ENCODE measurements around the gene SARM1.

Gene SARM1

GRCh38 chr17:28341516-28341915, 30.0 kb upstream of the SARM1 start:
- Histone ChIP-seq H3K36me3 (ENCODE audit: control insufficient read depth in 2 of 2, insufficient read depth in 2 of 2, low read length in 2 of 2) (peaks cover 54 to 65% of the 10 kb centered on the region in 2 donors), H3K9me3 (ENCODE audit: control insufficient read depth in 2 of 2, low read length in 2 of 2) (no peaks in the 10 kb centered on the region), H3K9ac (ENCODE audit: low read depth in 1 of 2, low read length in 2 of 2) (no peak overlapping the region), H3K4me3 (ENCODE audit: low read length in 2 of 2) (no peak overlapping the region), H3K27ac (ENCODE audit: low read depth in 2 of 2, low read length in 2 of 2) (no peak overlapping the region), H3K27me3 (ENCODE audit: control insufficient read depth in 2 of 2, insufficient read depth in 2 of 2, low read length in 2 of 2) (no peaks in the 10 kb centered on the region), H3K4me1 (ENCODE audit: control insufficient read depth in 2 of 2, insufficient read depth in 2 of 2, low read length in 2 of 2) (peaks cover 5 to 7% of the 10 kb centered on the region in 2 donors)

DNA sequence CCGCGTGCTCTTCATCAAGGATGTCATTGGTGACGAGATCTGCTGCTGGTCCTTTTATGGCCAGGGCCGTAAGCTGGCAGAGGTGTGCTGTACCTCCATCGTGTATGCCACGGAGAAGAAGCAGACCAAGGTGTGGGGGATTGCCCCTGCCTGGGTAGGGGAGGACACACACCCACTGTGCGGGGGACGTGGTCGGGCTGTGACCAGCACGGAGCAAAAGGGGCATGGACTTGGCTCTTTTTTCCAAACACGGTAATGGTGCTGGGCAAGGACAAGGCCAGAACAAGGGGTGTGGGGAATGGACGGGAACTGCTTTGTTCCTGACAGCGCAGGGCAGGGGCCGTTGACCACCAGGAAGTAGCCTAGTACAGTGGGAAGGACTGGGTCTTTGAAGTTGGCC, 29.2 kb upstream of the SARM1 start:
- Histone ChIP-seq H3K9ac (ENCODE audit: low read depth in 1 of 2, low read length in 2 of 2) (no peak overlapping the region), H3K27me3 (ENCODE audit: control insufficient read depth in 2 of 2, insufficient read depth in 2 of 2, low read length in 2 of 2) (no peaks in the 10 kb centered on the region), H3K27ac (ENCODE audit: low read depth in 2 of 2, low read length in 2 of 2) (no peak overlapping the region), H3K9me3 (ENCODE audit: control insufficient read depth in 2 of 2, low read length in 2 of 2) (no peaks in the 10 kb centered on the region), H3K4me3 (ENCODE audit: low read length in 2 of 2) (no peak overlapping the region), H3K4me1 (ENCODE audit: control insufficient read depth in 2 of 2, insufficient read depth in 2 of 2, low read length in 2 of 2) (no peaks in the 10 kb centered on the region), H3K36me3 (ENCODE audit: control insufficient read depth in 2 of 2, insufficient read depth in 2 of 2, low read length in 2 of 2) (peaks cover 61 to 72% of the 10 kb centered on the region in 2 donors)

- H3K27me3 ChIP-seq (ENCODE audit: control insufficient read depth in 2 of 2, insufficient read depth in 2 of 2, low read length in 2 of 2), result no peaks in the 10 kb centered on the region
- no peak overlapping the region for H3K27ac ChIP-seq (ENCODE audit: low read depth in 2 of 2, low read length in 2 of 2)
- H3K4me1 ChIP-seq (ENCODE audit: control insufficient read depth in 2 of 2, insufficient read depth in 2 of 2, low read length in 2 of 2), result no peaks in the 10 kb centered on the region
- no peak overlapping the region for H3K9ac ChIP-seq (ENCODE audit: low read depth in 1 of 2, low read length in 2 of 2)
- H3K9me3 ChIP-seq (ENCODE audit: control insufficient read depth in 2 of 2, low read length in 2 of 2), result no peaks in the 10 kb centered on the region
- peaks cover 69 to 84% of the 10 kb centered on the region in 2 donors for H3K36me3 ChIP-seq (ENCODE audit: control insufficient read depth in 2 of 2, insufficient read depth in 2 of 2, low read length in 2 of 2)
- H3K4me3 ChIP-seq (ENCODE audit: low read length in 2 of 2), result no peak overlapping the region
Observed at GRCh38 chr17:28343491-28343932, 28.0 kb upstream of the SARM1 start.

DNA sequence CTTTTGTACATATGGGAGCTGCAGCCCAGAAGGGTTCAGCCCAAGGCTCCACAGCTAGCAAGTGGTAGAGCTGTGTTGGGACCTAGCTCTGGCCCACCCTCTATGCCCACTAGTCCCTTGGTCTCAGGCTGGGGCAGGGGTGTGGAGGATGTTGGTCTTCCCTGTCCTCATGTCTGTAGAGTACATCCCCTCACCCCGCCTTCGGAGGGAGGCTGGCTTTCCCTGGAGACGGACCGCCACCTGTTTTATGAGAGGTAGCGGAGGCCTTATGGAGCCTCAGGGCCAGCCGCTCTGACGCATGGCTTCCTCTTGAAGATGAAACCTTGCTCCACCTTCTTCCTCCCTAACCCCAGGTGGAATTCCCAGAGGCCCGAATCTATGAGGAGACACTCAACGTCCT, 27.5 kb upstream of the SARM1 start:
- Histone ChIP-seq H3K4me1 (ENCODE audit: control insufficient read depth in 2 of 2, insufficient read depth in 2 of 2, low read length in 2 of 2) (no peaks in the 10 kb centered on the region), H3K36me3 (ENCODE audit: control insufficient read depth in 2 of 2, insufficient read depth in 2 of 2, low read length in 2 of 2) (peaks cover 71 to 89% of the 10 kb centered on the region in 2 donors), H3K27ac (ENCODE audit: low read depth in 2 of 2, low read length in 2 of 2) (no peak overlapping the region), H3K9me3 (ENCODE audit: control insufficient read depth in 2 of 2, low read length in 2 of 2) (no peaks in the 10 kb centered on the region), H3K27me3 (ENCODE audit: control insufficient read depth in 2 of 2, insufficient read depth in 2 of 2, low read length in 2 of 2) (no peaks in the 10 kb centered on the region), H3K4me3 (ENCODE audit: low read length in 2 of 2) (no peak overlapping the region), H3K9ac (ENCODE audit: low read depth in 1 of 2, low read length in 2 of 2) (no peak overlapping the region)

DNA sequence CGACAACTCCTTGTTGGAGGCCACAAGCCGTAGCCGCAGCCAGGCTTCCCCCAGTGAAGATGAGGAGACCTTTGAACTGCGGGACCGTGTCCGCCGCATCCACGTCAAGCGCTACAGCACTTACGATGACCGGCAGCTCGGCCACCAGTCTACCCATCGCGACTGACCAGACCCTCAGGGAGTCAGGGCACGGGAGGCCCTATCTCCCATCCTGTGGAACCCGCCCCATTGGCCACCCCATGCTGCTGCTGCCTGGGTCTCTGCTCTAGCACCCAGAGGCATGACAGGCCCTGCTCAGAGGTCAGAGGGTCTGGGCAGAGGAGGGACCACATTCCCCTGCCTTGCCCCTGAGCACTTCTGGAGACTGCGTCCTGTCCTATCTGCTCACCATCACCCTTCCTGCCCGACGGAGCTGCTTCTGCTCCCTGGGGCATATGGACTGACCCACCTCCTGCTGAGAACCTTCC, 27.0 kb upstream of the SARM1 start:
- Histone ChIP-seq H3K9ac (ENCODE audit: low read depth in 1 of 2, low read length in 2 of 2) (no peak overlapping the region), H3K36me3 (ENCODE audit: control insufficient read depth in 2 of 2, insufficient read depth in 2 of 2, low read length in 2 of 2) (peaks cover 73 to 92% of the 10 kb centered on the region in 2 donors), H3K27ac (ENCODE audit: low read depth in 2 of 2, low read length in 2 of 2) (no peak overlapping the region), H3K9me3 (ENCODE audit: control insufficient read depth in 2 of 2, low read length in 2 of 2) (no peaks in the 10 kb centered on the region), H3K4me3 (ENCODE audit: low read length in 2 of 2) (no peak overlapping the region), H3K27me3 (ENCODE audit: control insufficient read depth in 2 of 2, insufficient read depth in 2 of 2, low read length in 2 of 2) (no peaks in the 10 kb centered on the region), H3K4me1 (ENCODE audit: control insufficient read depth in 2 of 2, insufficient read depth in 2 of 2, low read length in 2 of 2) (no peaks in the 10 kb centered on the region)

- H3K27me3 ChIP-seq (ENCODE audit: control insufficient read depth in 2 of 2, insufficient read depth in 2 of 2, low read length in 2 of 2), result no peaks in the 10 kb centered on the region
- no peak overlapping the region for H3K27ac ChIP-seq (ENCODE audit: low read depth in 2 of 2, low read length in 2 of 2)
- no peak overlapping the region for H3K4me3 ChIP-seq (ENCODE audit: low read length in 2 of 2)
- no peaks in the 10 kb centered on the region for H3K4me1 ChIP-seq (ENCODE audit: control insufficient read depth in 2 of 2, insufficient read depth in 2 of 2, low read length in 2 of 2)
- H3K36me3 ChIP-seq (ENCODE audit: control insufficient read depth in 2 of 2, insufficient read depth in 2 of 2, low read length in 2 of 2), result peaks cover 76 to 89% of the 10 kb centered on the region in 2 donors
- H3K9ac ChIP-seq (ENCODE audit: low read depth in 1 of 2, low read length in 2 of 2), result no peak overlapping the region
- no peaks in the 10 kb centered on the region for H3K9me3 ChIP-seq (ENCODE audit: control insufficient read depth in 2 of 2, low read length in 2 of 2)
Observed at GRCh38 chr17:28345419-28346198, 25.9 kb upstream of the SARM1 start.

DNA sequence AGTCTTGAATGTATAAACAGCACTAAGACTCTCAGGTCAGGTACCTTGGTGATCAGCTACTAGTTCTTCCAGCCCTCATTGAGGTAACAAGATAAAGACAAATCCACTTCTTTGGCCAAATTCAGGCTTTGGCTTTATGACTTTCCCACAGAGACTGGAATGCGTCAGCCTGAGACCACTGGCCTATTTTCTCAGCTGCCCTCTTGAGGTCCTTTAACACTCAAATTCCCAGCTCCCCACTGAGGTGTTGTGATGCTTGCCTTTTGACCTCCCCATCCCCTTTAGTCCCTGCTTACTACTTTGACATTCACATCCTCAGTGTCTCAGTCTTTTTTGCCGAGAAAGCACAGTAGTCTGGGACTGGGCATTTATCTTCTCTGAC, 25.3 kb upstream of the SARM1 start:
- H3K9ac ChIP-seq (ENCODE audit: low read depth in 1 of 2, low read length in 2 of 2), result no peak overlapping the region

DNA sequence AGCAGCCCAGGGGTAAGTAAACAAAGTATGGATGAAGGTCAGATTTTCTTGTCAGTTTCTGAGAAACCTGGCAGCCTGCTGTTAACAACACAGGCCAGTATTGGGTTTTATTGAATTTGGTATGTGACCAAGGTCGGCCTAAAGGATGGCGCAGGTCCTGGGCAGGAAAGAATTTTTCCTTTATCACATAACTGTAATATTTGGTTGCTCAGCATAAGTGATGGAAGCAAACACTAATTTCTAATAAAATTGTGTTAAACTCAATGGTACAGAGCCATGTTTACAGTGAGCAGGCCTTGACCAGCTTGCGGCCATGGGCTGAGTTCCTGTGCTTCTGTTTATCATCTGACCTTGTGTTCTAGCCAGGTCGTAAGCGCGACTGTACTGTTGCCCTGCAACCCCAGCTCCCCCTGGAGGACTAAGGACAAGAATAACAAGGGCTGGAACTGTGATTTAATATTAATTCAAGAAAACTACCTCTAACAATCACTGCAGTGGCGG, 24.7 kb upstream of the SARM1 start:
- no peaks in the 10 kb centered on the region for H3K4me1 ChIP-seq (ENCODE audit: control insufficient read depth in 2 of 2, insufficient read depth in 2 of 2, low read length in 2 of 2)
- peaks cover 78 to 90% of the 10 kb centered on the region in 2 donors for H3K36me3 ChIP-seq (ENCODE audit: control insufficient read depth in 2 of 2, insufficient read depth in 2 of 2, low read length in 2 of 2)
- no peaks in the 10 kb centered on the region for H3K9me3 ChIP-seq (ENCODE audit: control insufficient read depth in 2 of 2, low read length in 2 of 2)
- H3K27me3 ChIP-seq (ENCODE audit: control insufficient read depth in 2 of 2, insufficient read depth in 2 of 2, low read length in 2 of 2), result no peaks in the 10 kb centered on the region
- no peak overlapping the region for H3K9ac ChIP-seq (ENCODE audit: low read depth in 1 of 2, low read length in 2 of 2)
- H3K27ac ChIP-seq (ENCODE audit: low read depth in 2 of 2, low read length in 2 of 2), result no peak overlapping the region
- H3K4me3 ChIP-seq (ENCODE audit: low read length in 2 of 2), result no peak overlapping the region

More for the DNA sequence above, 25.3 kb upstream of the SARM1 start:
- Histone ChIP-seq H3K4me3 (ENCODE audit: low read length in 2 of 2) (no peak overlapping the region), H3K9me3 (ENCODE audit: control insufficient read depth in 2 of 2, low read length in 2 of 2) (no peaks in the 10 kb centered on the region), H3K27me3 (ENCODE audit: control insufficient read depth in 2 of 2, insufficient read depth in 2 of 2, low read length in 2 of 2) (no peaks in the 10 kb centered on the region), H3K27ac (ENCODE audit: low read depth in 2 of 2, low read length in 2 of 2) (no peak overlapping the region), H3K4me1 (ENCODE audit: control insufficient read depth in 2 of 2, insufficient read depth in 2 of 2, low read length in 2 of 2) (no peaks in the 10 kb centered on the region), H3K36me3 (ENCODE audit: control insufficient read depth in 2 of 2, insufficient read depth in 2 of 2, low read length in 2 of 2) (peaks cover 78 to 90% of the 10 kb centered on the region in 2 donors)

DNA sequence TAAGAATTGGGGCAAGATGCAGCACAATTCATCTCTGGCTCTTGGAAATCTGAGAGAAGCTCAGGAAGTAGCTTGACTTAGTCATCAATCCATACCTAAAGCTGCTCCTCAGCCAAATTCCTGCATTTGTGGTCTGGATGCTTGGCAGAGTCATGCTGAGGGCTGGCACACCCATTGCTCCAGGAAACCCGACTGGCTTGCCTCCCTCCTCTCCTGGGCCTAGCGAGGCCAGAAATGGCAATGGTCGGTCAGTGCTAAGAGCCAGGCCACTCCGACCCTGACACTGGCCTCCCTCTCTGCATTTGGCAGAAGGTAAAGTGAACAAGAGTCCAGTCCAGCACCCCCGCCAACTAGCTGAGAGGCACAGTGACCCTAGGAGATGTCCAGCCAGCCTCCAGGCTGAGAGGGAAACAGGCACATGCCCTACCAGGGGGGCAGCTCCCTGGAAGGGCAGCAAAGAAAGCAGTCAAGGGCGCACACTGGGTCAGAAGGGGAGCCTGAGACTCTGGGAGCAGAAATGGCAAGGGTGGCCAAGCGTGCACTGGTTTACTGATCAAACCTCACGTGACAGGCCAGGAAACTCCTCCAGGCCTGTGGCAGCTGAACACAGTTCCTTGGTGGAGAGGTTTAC, 24.1 kb upstream of the SARM1 start:
- Histone ChIP-seq H3K9ac (ENCODE audit: low read depth in 1 of 2, low read length in 2 of 2) (no peak overlapping the region), H3K27ac (ENCODE audit: low read depth in 2 of 2, low read length in 2 of 2) (no peak overlapping the region), H3K4me1 (ENCODE audit: control insufficient read depth in 2 of 2, insufficient read depth in 2 of 2, low read length in 2 of 2) (no peaks in the 10 kb centered on the region)

GRCh38 chr17:28348979-28349378, 22.5 kb upstream of the SARM1 start:
- Histone ChIP-seq H3K9ac (ENCODE audit: low read depth in 1 of 2, low read length in 2 of 2) (no peak overlapping the region), H3K36me3 (ENCODE audit: control insufficient read depth in 2 of 2, insufficient read depth in 2 of 2, low read length in 2 of 2) (peaks cover 74 to 86% of the 10 kb centered on the region in 2 donors), H3K4me3 (ENCODE audit: low read length in 2 of 2) (no peak overlapping the region), H3K9me3 (ENCODE audit: control insufficient read depth in 2 of 2, low read length in 2 of 2) (no peaks in the 10 kb centered on the region), H3K4me1 (ENCODE audit: control insufficient read depth in 2 of 2, insufficient read depth in 2 of 2, low read length in 2 of 2) (no peaks in the 10 kb centered on the region), H3K27ac (ENCODE audit: low read depth in 2 of 2, low read length in 2 of 2) (no peak overlapping the region), H3K27me3 (ENCODE audit: control insufficient read depth in 2 of 2, insufficient read depth in 2 of 2, low read length in 2 of 2) (no peaks in the 10 kb centered on the region)

More for the DNA sequence above, 24.1 kb upstream of the SARM1 start:
- Histone ChIP-seq H3K27me3 (ENCODE audit: control insufficient read depth in 2 of 2, insufficient read depth in 2 of 2, low read length in 2 of 2) (no peaks in the 10 kb centered on the region), H3K9me3 (ENCODE audit: control insufficient read depth in 2 of 2, low read length in 2 of 2) (no peaks in the 10 kb centered on the region), H3K4me3 (ENCODE audit: low read length in 2 of 2) (no peak overlapping the region), H3K36me3 (ENCODE audit: control insufficient read depth in 2 of 2, insufficient read depth in 2 of 2, low read length in 2 of 2) (peaks cover 74 to 89% of the 10 kb centered on the region in 2 donors)
